H1 (cell line): ENCODE data around the gene LRRC61. TPM values are rescaled to one million over a fixed set of nuclear protein-coding genes. Genes with fewer than 3 reads are reported as not detected.
"Not testable (repeated sequence)": the region's sequence is repeated elsewhere in the genome, so short reads cannot be mapped to it uniquely, and the experiment has no call there.

Source experiments
- CTCF ChIA-PET: fragments of 300-600 bp; sonication (Branson Sonifier 250); formaldehyde crosslinking; loops from one replicate; lab custom pipeline; 2021; ENCODE audit not compliant: partially characterized antibody; lab: Charles Lee
- POLR2A ChIA-PET: fragments of 300-600 bp; sonication (Branson Sonifier 250); formaldehyde crosslinking; loops from one replicate; lab custom pipeline; 2021; ENCODE audit warnings: inconsistent platforms; ENCODE audit not compliant: partially characterized antibody; lab: Charles Lee
- DNase-seq, 2 experiments: peaks; one replicate each; pipeline versions ENCODE4 v3.0.0 to v3.0.0-alpha.2; 2010 to 2022; ENCODE audit warnings: low spot score in 2 of 2, low read depth in 1 of 2, mixed read lengths in 1 of 2
- FAIRE-seq: peaks from 2 replicates; lab custom pipeline; 2011; peaks lifted over from hg19 to GRCh38; lab: Jason Lieb, UNC
- H2AFZ ChIP-seq: 2 replicates; pipeline ENCODE4 v1.8.1; 2012; ENCODE audit warnings: low read length, inconsistent platforms
- H2AK5ac ChIP-seq: 2 replicates; pipeline ENCODE4 v1.6.1; 2013; ENCODE audit warnings: low read depth, low read length
- H2BK120ac ChIP-seq: replicated peaks from 2 replicates; pipeline ENCODE3; 2013; ENCODE audit warnings: low read depth, low read length, inconsistent platforms
- H2BK12ac ChIP-seq: 2 replicates; pipeline ENCODE4 v1.6.1; 2013; ENCODE audit warnings: low read depth, low read length
- H2BK15ac ChIP-seq: 2 replicates; pipeline ENCODE4 v1.6.1; 2013; ENCODE audit warnings: low read length
- H2BK20ac ChIP-seq: 2 replicates; pipeline ENCODE4 v1.6.1; 2013; ENCODE audit warnings: low read length
- H2BK5ac ChIP-seq: 2 replicates; pipeline ENCODE4 v1.6.1; 2013; ENCODE audit warnings: low read depth, low read length
- H3K14ac ChIP-seq: 2 replicates; pipeline ENCODE4 v1.6.1; 2013; ENCODE audit warnings: inconsistent platforms; ENCODE audit not compliant: insufficient read length
- H3K18ac ChIP-seq: 2 replicates; pipeline ENCODE4 v1.6.1; 2013; ENCODE audit warnings: low read length; ENCODE audit errors: extremely low read depth
- H3K23ac ChIP-seq: 2 replicates; pipeline ENCODE4 v1.6.1; 2013; ENCODE audit warnings: inconsistent platforms; ENCODE audit not compliant: insufficient read length
- H3K23me2 ChIP-seq: 2 replicates; pipeline ENCODE4 v1.6.1; 2013; ENCODE audit warnings: low read depth, low read length
- H3K27ac ChIP-seq: 2 replicates; pipeline ENCODE4 v1.6.1; 2011; ENCODE audit warnings: low read depth, low read length, inconsistent platforms
- H3K27me3 ChIP-seq, 4 experiments: replicated peaks in 1 of 4; 1 replicate in 1 of 4; 2 replicates in 3 of 4; pipeline versions ENCODE4 v1.6.1 to v1.8.1; 2011 to 2013; ENCODE audit warnings: low read length in 3 of 4, mild to moderate bottlenecking in 3 of 4, inconsistent platforms in 2 of 4, mixed read lengths in 2 of 4, moderate library complexity in 1 of 4; ENCODE audit not compliant: control insufficient read depth in 3 of 4, insufficient read depth in 3 of 4; ENCODE audit errors: extremely low read depth in 1 of 4
- H3K36me3 ChIP-seq, 4 experiments: 2 replicates each; pipeline versions ENCODE4 v1.6.1 to v1.8.1; 2011 to 2013; ENCODE audit warnings: mild to moderate bottlenecking in 4 of 4, low read length in 3 of 4, moderate library complexity in 2 of 4, control low read depth in 1 of 4, inconsistent platforms in 1 of 4; ENCODE audit not compliant: insufficient read depth in 4 of 4, control insufficient read depth in 2 of 4
- H3K4ac ChIP-seq: replicated peaks from 2 replicates; pipeline ENCODE3; 2013; ENCODE audit warnings: low read length, low read depth, mixed read lengths, inconsistent platforms; ENCODE audit not compliant: insufficient read length
- H3K4me1 ChIP-seq, 4 experiments: replicated peaks in 1 of 4; 1 replicate in 1 of 4; 2 replicates in 3 of 4; pipeline versions ENCODE4 v1.6.1 to v1.8.1; 2011 to 2013; ENCODE audit warnings: low read length in 3 of 4, inconsistent platforms in 2 of 4, mixed read lengths in 1 of 4; ENCODE audit not compliant: insufficient read depth in 4 of 4, control insufficient read depth in 3 of 4
- H3K4me2 ChIP-seq, 2 experiments: 2 replicates each; pipeline versions ENCODE4 v1.6.1 to v1.8.1; 2011 to 2013; ENCODE audit warnings: low read depth in 2 of 2, low read length in 2 of 2, control low read depth in 1 of 2, inconsistent platforms in 1 of 2, mild to moderate bottlenecking in 1 of 2; ENCODE audit not compliant: insufficient read depth in 1 of 2
- H3K4me3 ChIP-seq, 4 experiments: fragments of 200-600, 300-600 bp in 1 of 4; sonication (generic), shearing (Covaris generic), sonication (Bioruptor Twin) in 1 of 4; 2 replicates each; pipeline versions ENCODE4 v1.5.1 to v1.8.1; 2011 to 2016; ENCODE audit warnings: low read length in 4 of 4, low read depth in 3 of 4, control low read depth in 2 of 4, inconsistent platforms in 2 of 4, mild to moderate bottlenecking in 2 of 4, mixed read lengths in 1 of 4, moderate library complexity in 1 of 4; ENCODE audit not compliant: insufficient read depth in 2 of 4; ENCODE audit errors: extremely low read depth in 1 of 4
- H3K56ac ChIP-seq: replicated peaks from 2 replicates; pipeline ENCODE3; 2013; ENCODE audit warnings: low read depth, mild to moderate bottlenecking, mixed read lengths, low read length, inconsistent platforms; ENCODE audit not compliant: insufficient read length
- H3K79me1 ChIP-seq: 2 replicates; pipeline ENCODE4 v1.6.1; 2013; ENCODE audit warnings: low read depth, low read length, control low read depth
- H3K79me2 ChIP-seq, 2 experiments: 2 replicates each; pipeline versions ENCODE4 v1.6.1 to v1.8.1; 2012 to 2013; ENCODE audit warnings: low read length in 2 of 2, mild to moderate bottlenecking in 2 of 2, inconsistent platforms in 1 of 2; ENCODE audit not compliant: insufficient read depth in 2 of 2, control insufficient read depth in 1 of 2
- H3K9ac ChIP-seq, 4 experiments: replicated peaks in 1 of 4; 1 replicate in 1 of 4; 2 replicates in 3 of 4; pipeline versions ENCODE4 v1.6.1 to v1.8.1; 2011 to 2013; ENCODE audit warnings: low read depth in 3 of 4, low read length in 3 of 4, control low read depth in 2 of 4, mild to moderate bottlenecking in 2 of 4, moderate library complexity in 2 of 4, inconsistent platforms in 1 of 4; ENCODE audit errors: extremely low read depth in 1 of 4
- H3K9me3 ChIP-seq, 2 experiments: 2 replicates each; pipeline versions ENCODE4 v1.6.1 to v1.8.1; 2012 to 2013; ENCODE audit warnings: mild to moderate bottlenecking in 2 of 2, moderate library complexity in 2 of 2, control low read depth in 1 of 2, inconsistent platforms in 1 of 2, low read depth in 1 of 2, low read length in 1 of 2, mixed read lengths in 1 of 2; ENCODE audit not compliant: insufficient read depth in 2 of 2
- H4K20me1 ChIP-seq, 2 experiments: replicated peaks in 1 of 2; 2 replicates each; pipeline versions ENCODE3 to v1.8.1; 2011 to 2013; ENCODE audit warnings: inconsistent platforms in 2 of 2, low read length in 2 of 2, mild to moderate bottlenecking in 1 of 2; ENCODE audit not compliant: insufficient read depth in 2 of 2, control insufficient read depth in 1 of 2
- H4K5ac ChIP-seq: 2 replicates; pipeline ENCODE4 v1.6.1; 2013; ENCODE audit warnings: low read length, low read depth, mixed read lengths, inconsistent platforms; ENCODE audit not compliant: insufficient read length
- H4K8ac ChIP-seq: 2 replicates; pipeline ENCODE4 v1.8.0; 2013; ENCODE audit warnings: mild to moderate bottlenecking, moderate library complexity, low read length, inconsistent platforms; ENCODE audit not compliant: insufficient read depth; ENCODE audit errors: extremely low read depth
- H4K91ac ChIP-seq: replicated peaks from 2 replicates; pipeline ENCODE3; 2013; ENCODE audit warnings: low read length, mixed read lengths, inconsistent platforms; ENCODE audit not compliant: insufficient read length
- WGBS, 2 experiments: shearing (Covaris generic) in 1 of 2; methylation state at CpG; one replicate each; pipeline versions ENCODE4 v1.1.6 to v1.1.7; 2013 to 2015; ENCODE audit warnings: low lambda C conversion rate in 2 of 2, mixed read lengths in 2 of 2, inconsistent platforms in 1 of 2, low coverage in 1 of 2, missing lambda C conversion rate in 1 of 2; ENCODE audit not compliant: insufficient replicate concordance in 2 of 2, insufficient coverage in 1 of 2, insufficient read length in 1 of 2; ENCODE audit errors: extremely low coverage in 1 of 2, missing lambda C conversion rate in 1 of 2; 5-methylcytosine and 5-hydroxymethylcytosine counted together
- polyA plus RNA-seq, 7 experiments: library from polyadenylated mRNA; depleted of rRNA in 3 of 7; stranded (reverse) in 5 of 7; unstranded in 2 of 7; fragments of >200 nt in 5 of 7; fragments of 200-250 nt in 2 of 7; gene quantifications; 1 replicate in 5 of 7; 2 replicates in 1 of 7; 4 replicates in 1 of 7; pipeline versions ENCODE4 v1.2.1 to v1.2.3, GENCODE V29; 2011 to 2013; ENCODE audit warnings: missing spikeins in 2 of 7, mixed read lengths in 2 of 7
- total RNA-seq: library from RNA; stranded (reverse); fragmentation: NEBNext Ultra II Directional; extraction: Animal tissue kit (Norgen Biotek cat#: 25700); gene quantifications from 2 replicates; pipeline ENCODE4 v1.2.1, GENCODE V29; 2021

The LRRC61 gene
- total and polyA plus RNA-seq, 2 of the 8 experiments (the other 6 are each of a cell fraction or from before 2014, with no cell fraction given), result 0.73 to 44.8 TPM

- H3K4me1 ChIP-seq, H3K56ac ChIP-seq, H3K4me3 ChIP-seq, H3K36me3 ChIP-seq, H3K27me3 ChIP-seq, H3K23ac ChIP-seq, H3K14ac ChIP-seq, H3K9me3 ChIP-seq, H3K23me2 ChIP-seq, H3K79me2 ChIP-seq, H3K4me2 ChIP-seq, H2BK12ac ChIP-seq, H4K5ac ChIP-seq, H4K20me1 ChIP-seq, H2BK15ac ChIP-seq, H3K18ac ChIP-seq, H3K9ac ChIP-seq, POLR2A ChIA-PET, CTCF ChIA-PET, H2BK20ac ChIP-seq, H3K79me1 ChIP-seq, H4K8ac ChIP-seq, H2AFZ ChIP-seq, H3K4ac ChIP-seq, H2BK120ac ChIP-seq, H2BK5ac ChIP-seq, DNase-seq, H2AK5ac ChIP-seq, FAIRE-seq, H4K91ac ChIP-seq, H3K27ac ChIP-seq: not testable (repeated sequence)
- WGBS, 2 experiments, result 90% methylated on average over 11 of the region's 11 CpGs; no CpG with 5 or more reads in 1 of the 2 experiments
These were observed 17.8 kb upstream of the LRRC61 start for GRCh38 chr7:150305259-150305902.

DNA sequence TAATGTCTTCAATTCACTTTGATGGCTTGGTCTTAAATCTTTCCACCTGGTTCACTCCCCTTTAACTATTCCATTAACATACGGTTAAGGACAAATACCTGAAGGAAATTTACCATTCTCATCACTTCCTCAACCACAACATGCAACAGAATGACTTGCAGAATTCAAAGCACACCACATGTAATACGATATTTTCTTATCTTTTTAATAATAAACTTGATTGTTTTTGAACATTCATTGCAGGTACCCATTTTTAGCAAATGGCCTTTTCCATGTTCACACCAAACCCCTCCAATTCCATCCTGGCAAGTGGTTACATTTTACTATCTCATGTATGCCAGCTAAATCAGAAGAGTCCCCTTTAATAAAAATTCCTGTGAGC is 17.3 kb upstream of the LRRC61 start:
- H2AFZ ChIP-seq, H2AK5ac ChIP-seq, H3K79me2 ChIP-seq, H3K23me2 ChIP-seq, H2BK20ac ChIP-seq, H3K56ac ChIP-seq, H3K9me3 ChIP-seq, H3K9ac ChIP-seq, H3K27ac ChIP-seq, H3K79me1 ChIP-seq, H4K91ac ChIP-seq, FAIRE-seq, CTCF ChIA-PET, H3K23ac ChIP-seq, H4K20me1 ChIP-seq, H3K4ac ChIP-seq, H4K8ac ChIP-seq, H3K4me1 ChIP-seq, H4K5ac ChIP-seq, H3K14ac ChIP-seq, H3K36me3 ChIP-seq, H2BK120ac ChIP-seq, H3K18ac ChIP-seq, H3K4me2 ChIP-seq, H2BK12ac ChIP-seq, DNase-seq, H2BK5ac ChIP-seq, H3K4me3 ChIP-seq, H2BK15ac ChIP-seq, POLR2A ChIA-PET, H3K27me3 ChIP-seq: not testable (repeated sequence)
- WGBS, 2 experiments, result 92% methylated on average over 2 of the region's 2 CpGs; no CpG with 5 or more reads in 1 of the 2 experiments
